ENCODE measurements around the gene HYPK.

DNA sequence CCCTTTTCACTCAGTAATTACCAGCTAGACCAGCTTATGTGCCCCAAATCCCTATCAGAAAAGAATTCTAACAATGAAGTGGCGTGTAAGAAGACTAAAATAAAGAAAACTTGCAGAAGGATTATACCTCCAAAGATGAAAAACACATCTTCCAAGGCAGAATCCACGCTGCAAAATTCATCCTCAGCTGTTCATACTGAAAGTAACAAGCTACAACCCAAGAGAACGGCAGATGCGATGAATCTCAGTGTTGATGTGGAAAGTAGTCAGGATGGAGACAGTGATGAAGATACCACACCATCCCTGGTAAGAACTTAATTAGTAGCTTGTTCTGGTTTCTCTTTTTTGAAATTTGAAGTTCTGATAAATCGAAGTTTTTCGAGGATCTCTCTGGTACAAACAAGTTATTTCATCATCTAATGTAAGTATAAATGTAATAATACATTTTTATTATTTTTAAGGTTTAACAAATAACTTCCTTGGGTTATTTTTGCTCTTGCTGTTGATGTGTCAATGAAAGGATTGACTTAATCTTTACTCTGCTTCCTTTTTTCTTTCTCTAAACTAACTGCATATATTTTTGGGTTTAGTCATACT is 27.8 kb downstream of the HYPK start:
- TF ChIP-seq, protein P1, sequence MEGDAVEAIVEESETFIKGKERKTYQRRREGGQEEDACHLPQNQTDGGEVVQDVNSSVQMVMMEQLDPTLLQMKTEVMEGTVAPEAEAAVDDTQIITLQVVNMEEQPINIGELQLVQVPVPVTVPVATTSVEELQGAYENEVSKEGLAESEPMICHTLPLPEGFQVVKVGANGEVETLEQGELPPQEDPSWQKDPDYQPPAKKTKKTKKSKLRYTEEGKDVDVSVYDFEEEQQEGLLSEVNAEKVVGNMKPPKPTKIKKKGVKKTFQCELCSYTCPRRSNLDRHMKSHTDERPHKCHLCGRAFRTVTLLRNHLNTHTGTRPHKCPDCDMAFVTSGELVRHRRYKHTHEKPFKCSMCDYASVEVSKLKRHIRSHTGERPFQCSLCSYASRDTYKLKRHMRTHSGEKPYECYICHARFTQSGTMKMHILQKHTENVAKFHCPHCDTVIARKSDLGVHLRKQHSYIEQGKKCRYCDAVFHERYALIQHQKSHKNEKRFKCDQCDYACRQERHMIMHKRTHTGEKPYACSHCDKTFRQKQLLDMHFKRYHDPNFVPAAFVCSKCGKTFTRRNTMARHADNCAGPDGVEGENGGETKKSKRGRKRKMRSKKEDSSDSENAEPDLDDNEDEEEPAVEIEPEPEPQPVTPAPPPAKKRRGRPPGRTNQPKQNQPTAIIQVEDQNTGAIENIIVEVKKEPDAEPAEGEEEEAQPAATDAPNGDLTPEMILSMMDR (IDR thresholded peaks at IDR 0.05), result no peak
- TF ChIP-seq POLR2AphosphoS5 (IDR thresholded peaks at IDR 0.05), result no peak
- TF ChIP-seq POLR2A (IDR thresholded peaks at IDR 0.05), result no peak

Measured in suprapubic skin (tissue), 4 donors.